HepG2 (cell line): ENCODE data around the gene COL8A1. TPM values are rescaled to one million over a fixed set of nuclear protein-coding genes. Genes with fewer than 3 reads are reported as not detected.

Source experiments
- ATAC-seq: fragments of 200-7000 bp; cut with Tn5 transposase; 3 replicates; pipeline ENCODE4 v1.9.1; 2020; ENCODE audit warnings: mild to moderate bottlenecking, moderate library complexity
- BruUV-seq: library from RNA; stranded (reverse); fragments of 400-500 nt; replicated peaks from 2 replicates; lab custom pipeline; 2021; lab: Mats Ljungman, UMichigan
- CTCF ChIA-PET: fragments of 300-600 bp; formaldehyde crosslinking; extraction: SDS; loops from one replicate; lab custom pipeline; 2021; ENCODE audit warnings: low total read pairs, inconsistent platforms, low intra/inter-chr PET ratio; lab: Yijun Ruan, JAX
- POLR2A ChIA-PET: fragments of 350-600 bp; sonication (Branson Sonifier 250); formaldehyde crosslinking; loops from one replicate; lab custom pipeline; 2020; ENCODE audit warnings: antibody characterized with exemption, inconsistent platforms; lab: Yijun Ruan, JAX
- DNase-seq: peaks from one replicate; pipeline ENCODE4 v3.0.0-alpha.2; 2015; ENCODE audit warnings: low spot score
- FAIRE-seq: peaks from 3 replicates; lab custom pipeline; 2011; peaks lifted over from hg19 to GRCh38; lab: Jason Lieb, UNC
- H2AFZ ChIP-seq: one replicate; pipeline ENCODE4 v1.6.1; 2011; ENCODE audit warnings: low read length, inconsistent platforms
- H3K27ac ChIP-seq: fragments of 300-600 bp; 3 replicates; pipeline ENCODE4 v1.8.0; 2011; ENCODE audit warnings: mixed run types, mild to moderate bottlenecking, mixed read lengths, low read length, inconsistent platforms; ENCODE audit not compliant: insufficient read depth; ENCODE audit errors: extremely low read length
- H3K27me3 ChIP-seq, 2 experiments: fragments of 200-600 bp in 1 of 2; 2 replicates in 1 of 2; 3 replicates in 1 of 2; pipeline versions ENCODE4 v1.6.0 to v1.8.0; 2011; ENCODE audit warnings: low read length in 2 of 2, mild to moderate bottlenecking in 2 of 2, moderate library complexity in 2 of 2, inconsistent platforms in 1 of 2; ENCODE audit not compliant: insufficient read depth in 2 of 2, control insufficient read depth in 1 of 2
- H3K36me3 ChIP-seq, 2 experiments: fragments of 200-600 bp in 1 of 2; replicated peaks in 1 of 2; 2 replicates in 1 of 2; 3 replicates in 1 of 2; pipeline versions ENCODE4 v1.5.1 to v1.8.0; 2011; ENCODE audit warnings: low read length in 2 of 2, inconsistent platforms in 1 of 2; ENCODE audit not compliant: insufficient read depth in 2 of 2, control insufficient read depth in 1 of 2
- H3K4me1 ChIP-seq: 2 replicates; pipeline ENCODE4 v1.5.1; 2012; ENCODE audit warnings: low read length, inconsistent platforms; ENCODE audit not compliant: insufficient read depth
- H3K4me2 ChIP-seq: 2 replicates; pipeline ENCODE4 v1.6.0; 2011; ENCODE audit warnings: low read depth, low read length, inconsistent platforms
- H3K4me3 ChIP-seq, 3 experiments: fragments of 200-600 bp in 1 of 3; sonication (generic), shearing (Covaris generic) in 1 of 3; replicated peaks in 1 of 3; 2 replicates each; pipeline ENCODE4 v1.5.1; 2011 to 2016; ENCODE audit warnings: low read length in 3 of 3, inconsistent platforms in 2 of 3, low read depth in 2 of 3, mild to moderate bottlenecking in 2 of 3, control low read depth in 1 of 3, mixed read lengths in 1 of 3; ENCODE audit not compliant: insufficient read depth in 1 of 3
- H3K79me2 ChIP-seq: one replicate; pipeline ENCODE4 v1.6.1; 2011; ENCODE audit warnings: low read length, inconsistent platforms; ENCODE audit not compliant: insufficient read depth
- H3K9ac ChIP-seq: 2 replicates; pipeline ENCODE4 v1.6.0; 2011; ENCODE audit warnings: mild to moderate bottlenecking, low read depth, low read length, inconsistent platforms; ENCODE audit not compliant: insufficient read depth
- H3K9me3 ChIP-seq: 2 replicates; pipeline ENCODE4 v1.5.1; 2012; ENCODE audit warnings: mild to moderate bottlenecking, low read length
- H4K20me1 ChIP-seq: 2 replicates; pipeline ENCODE4 v1.6.0; 2011; ENCODE audit warnings: inconsistent platforms, mild to moderate bottlenecking, low read length, moderate library complexity; ENCODE audit not compliant: insufficient read depth
- ATF6 ChIP-seq: sonication (generic); formaldehyde crosslinking; conservative IDR thresholded peaks from 2 replicates; pipeline ENCODE4 v1.4.0; 2020; ENCODE audit warnings: missing genetic modification reagents
- ELF4 ChIP-seq: sonication (generic); formaldehyde crosslinking; IDR thresholded peaks from 2 replicates; pipeline ENCODE4 v1.5.0; 2020; ENCODE audit warnings: missing genetic modification reagents, mild to moderate bottlenecking, moderate library complexity, borderline replicate concordance
- FIP1L1 ChIP-seq: fragments of 200-400 bp; formaldehyde crosslinking; IDR thresholded peaks from 2 replicates; pipeline ENCODE4 v1.6.1; 2018; ENCODE audit warnings: low read depth, mild to moderate bottlenecking, low read length, moderate library complexity, borderline replicate concordance; ENCODE audit not compliant: insufficient read depth
- KLF12 ChIP-seq: sonication (generic); formaldehyde crosslinking; IDR thresholded peaks from 2 replicates; pipeline ENCODE4 v1.4.0; 2020; ENCODE audit warnings: missing genetic modification reagents, borderline replicate concordance
- PPARG ChIP-seq: conservative IDR thresholded peaks from 2 replicates; pipeline ENCODE4 v1.6.1; 2016; ENCODE audit warnings: missing biosample characterization, missing genetic modification reagents
- SRY ChIP-seq: sonication (generic); formaldehyde crosslinking; IDR thresholded peaks from 2 replicates; pipeline ENCODE4 v1.8.0; 2022; ENCODE audit warnings: mild to moderate bottlenecking, missing genetic modification reagents
- THYN1 ChIP-seq: sonication (generic); formaldehyde crosslinking; IDR thresholded peaks from 2 replicates; pipeline ENCODE4 v1.8.1; 2023; ENCODE audit warnings: low read depth, mild to moderate bottlenecking, moderate library complexity, missing genetic modification reagents, borderline replicate concordance
- ZBTB7B ChIP-seq: sonication (generic); formaldehyde crosslinking; IDR thresholded peaks from 2 replicates; pipeline ENCODE4 v1.4.0; 2020; ENCODE audit warnings: missing genetic modification reagents
- ZNF609 ChIP-seq: sonication (generic); formaldehyde crosslinking; IDR thresholded peaks from 2 replicates; pipeline ENCODE4 v1.4.0; 2020; ENCODE audit warnings: mild to moderate bottlenecking, missing genetic modification reagents, borderline replicate concordance
- WGBS: methylation state at CpG from one replicate; pipeline ENCODE4 v1.1.6; 2017; ENCODE audit warnings: low lambda C conversion rate; 5-methylcytosine and 5-hydroxymethylcytosine counted together
- in situ Hi-C: cut with HindIII; loops from 2 replicates; pipeline ENCODE4 v1.10.0; 2017; ENCODE audit warnings: low pct_unique_long_range_greater_than_20kb; ENCODE audit not compliant: extremely low pct_ligation_motif_present
- intact Hi-C: fragments of 100-400 bp; cut with micrococcal nuclease; formaldehyde crosslinking; loops from one replicate; pipeline ENCODE4 v1.10.0; 2022; ENCODE audit not compliant: unreplicated experiment
- polyA plus RNA-seq, 8 experiments: library from polyadenylated mRNA; depleted of rRNA in 3 of 8; stranded (reverse) in 7 of 8; unstranded in 1 of 8; fragments of >200 nt; fragmentation: Illumina TruSeq in 4 of 8; extraction: Trizol in 4 of 8; gene quantifications; 2 replicates each; pipeline versions ENCODE4 v1.2.1 to v1.2.3, GENCODE V29; 2011 to 2016; ENCODE audit warnings: low read depth in 4 of 8, missing spikeins in 1 of 8, mixed read lengths in 1 of 8; ENCODE audit not compliant: insufficient read depth in 1 of 8
- total RNA-seq, 5 experiments: library from RNA; depleted of rRNA; stranded (reverse); fragments of >200 nt; fragmentation: Illumina TruSeq; extraction: Trizol; gene quantifications; 2 replicates each; pipeline ENCODE4 v1.2.3, GENCODE V29; 2016; ENCODE audit warnings: low read depth in 1 of 5

Gene COL8A1
- total and polyA plus RNA-seq, 2 of the 13 experiments (the other 11 are each of a cell fraction or from before 2014, with no cell fraction given): not detected

DNA sequence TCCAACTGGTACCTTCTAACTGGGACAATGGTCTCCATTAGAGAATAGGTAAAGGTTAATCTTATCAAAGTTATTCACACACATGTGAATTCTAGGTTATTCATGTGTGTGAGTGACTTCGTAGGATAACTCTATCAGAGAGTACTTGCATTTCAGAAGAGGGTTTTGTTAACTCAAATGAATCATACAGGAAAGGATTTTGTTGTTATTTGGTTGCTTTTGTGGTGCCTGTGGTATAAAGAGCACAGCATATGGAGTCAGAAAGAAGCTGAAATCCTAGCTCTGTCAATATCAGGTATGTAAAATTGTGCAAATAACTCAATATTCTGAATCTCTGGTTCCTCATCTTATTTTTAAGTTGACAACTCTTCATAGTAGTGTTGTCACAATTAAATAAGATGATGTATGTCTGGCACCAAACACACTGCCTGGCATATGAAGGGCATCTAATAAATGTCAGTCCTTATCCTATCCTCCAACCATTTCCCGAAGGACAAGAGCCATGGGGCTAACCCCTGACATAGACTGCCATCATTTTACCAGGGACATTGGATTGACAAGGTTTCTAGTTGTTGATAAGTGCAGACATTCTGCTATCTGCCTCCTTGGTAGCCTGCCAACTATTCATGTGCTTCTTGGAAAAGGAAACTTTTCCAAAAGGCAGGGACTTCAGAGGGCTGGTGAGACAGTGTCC lies 130.6 kb downstream of the COL8A1 start (continued):
- no peak for TF ChIP-seq FIP1L1
- TF ChIP-seq ZNF609: no peak
- TF ChIP-seq ATF6: no peak
- no peak for TF ChIP-seq SRY (CRISPR knock-in tag)

DNA sequence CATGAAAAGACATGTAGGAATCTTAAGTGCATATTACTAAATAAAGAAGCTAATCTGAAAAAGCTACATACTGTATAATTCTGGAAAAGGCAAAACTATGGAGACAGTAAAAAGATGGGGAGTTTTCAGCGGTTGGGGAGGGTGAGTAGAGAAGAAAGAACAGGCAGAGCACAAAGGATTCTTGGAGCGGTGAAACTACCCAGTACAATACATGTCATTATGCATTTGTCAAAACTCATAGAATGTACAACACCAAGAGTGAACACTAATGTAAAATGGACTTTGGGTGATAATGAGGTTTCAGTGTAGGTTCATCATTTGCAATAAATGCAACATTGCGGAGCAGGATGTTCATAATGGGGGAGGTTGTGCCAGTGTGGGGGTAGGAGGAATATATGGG lies 133.8 kb downstream of the COL8A1 start:
- Histone ChIP-seq H3K4me2 (no peak overlapping the region), H3K9me3 (no peaks in the 10 kb centered on the region), H3K36me3 (no peaks in the 10 kb centered on the region), H4K20me1 (no peaks in the 10 kb centered on the region), H3K4me1 (no peaks in the 10 kb centered on the region), H3K27me3 (no peaks in the 10 kb centered on the region; a peak in 1 of 5 replicates), H3K4me3 (no peak overlapping the region), H3K9ac (no peak overlapping the region), H2AFZ (no peak overlapping the region), H3K79me2 (no peaks in the 10 kb centered on the region), H3K27ac (no peak overlapping the region)
- TF ChIP-seq KLF12 (no peak), PPARG (CRISPR knock-in tag) (no peak), ZBTB7B (CRISPR knock-in tag) (no peak), ELF4 (CRISPR knock-in tag) (no peak), THYN1 (CRISPR knock-in tag) (no peak)
- CTCF ChIA-PET: no interaction called here
- in situ Hi-C loops: no loop called here
- 15% methylated on average over 3 of the region's 3 CpGs for WGBS
- no peak for ATAC-seq
- POLR2A ChIA-PET: no interaction called here
- BruUV-seq: no TSS peak
- intact Hi-C loops: no loop called here
- FAIRE-seq: no peak
- no peak for DNase-seq
